ENCODE measurements around the gene ADORA1. TPM values are rescaled to one million over a fixed set of nuclear protein-coding genes. Genes with fewer than 3 reads are reported as not detected.

ADORA1 gene
- total RNA-seq, 1 donor from 2014 or later = 3.8 TPM

- Mint-ChIP-seq H3K27me3 (ENCODE audit: low read depth) (no peaks in the 10 kb centered on the region), H3K4me3 (no peak overlapping the region), H3K36me3 (no peaks in the 10 kb centered on the region), H3K4me1 (peaks cover 24% of the 10 kb centered on the region), H3K9me3 (no peaks in the 10 kb centered on the region), H3K27ac (no peak overlapping the region)
- DNase-seq (ENCODE audit: low spot score in 2 of 2, unreplicated experiment in 2 of 2) = no peak
- TF ChIP-seq CTCF (IDR thresholded peaks at IDR 0.05; ENCODE audit: unreplicated experiment) = no peak
Observed at GRCh38 chr1:203190949-203191348, 63.4 kb downstream of the ADORA1 start.

DNA sequence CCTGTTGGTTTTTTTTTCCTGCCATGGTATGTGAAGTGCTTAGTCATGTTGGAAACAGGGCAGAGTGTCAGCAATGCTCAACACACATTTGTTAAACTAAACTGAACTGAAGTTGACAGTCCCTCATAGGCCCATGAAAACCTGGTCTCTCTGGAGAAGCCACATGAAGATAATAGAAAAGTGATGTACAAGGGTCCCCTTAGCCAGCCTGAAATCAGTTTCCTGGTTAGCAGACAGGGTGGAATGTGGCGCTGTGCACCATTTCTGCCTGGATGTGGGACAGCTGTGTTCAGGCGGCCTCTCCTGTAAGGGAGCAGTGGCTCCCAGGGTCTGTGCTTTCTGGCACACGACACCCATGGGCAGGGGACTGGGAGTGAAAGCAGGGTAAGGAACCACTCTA is 68.8 kb downstream of the ADORA1 start:
- no peak for DNase-seq (ENCODE audit: low spot score in 2 of 2, unreplicated experiment in 2 of 2)
- Mint-ChIP-seq H3K27me3 (ENCODE audit: low read depth) (peaks cover 6% of the 10 kb centered on the region), H3K4me1 (no peaks in the 10 kb centered on the region), H3K36me3 (no peaks in the 10 kb centered on the region), H3K4me3 (no peak overlapping the region), H3K9me3 (peaks cover 3% of the 10 kb centered on the region), H3K27ac (no peak overlapping the region)
- TF ChIP-seq CTCF (IDR thresholded peaks at IDR 0.05; ENCODE audit: unreplicated experiment) = no peak

GRCh38 chr1:203197625-203198024 is 70.1 kb downstream of the ADORA1 start:
- no peak for DNase-seq (ENCODE audit: low spot score in 2 of 2, unreplicated experiment in 2 of 2)
- H3K4me3 Mint-ChIP-seq = no peak overlapping the region

GRCh38 chr1:203199002-203199401 is 71.5 kb downstream of the ADORA1 start:
- H3K9me3 Mint-ChIP-seq = peaks cover 3% of the 10 kb centered on the region

More at GRCh38 chr1:203197625-203198024, 70.1 kb downstream of the ADORA1 start:
- H3K4me1 Mint-ChIP-seq = no peaks in the 10 kb centered on the region
- no peaks in the 10 kb centered on the region for H3K36me3 Mint-ChIP-seq
- no peak for TF ChIP-seq CTCF (IDR thresholded peaks at IDR 0.05; ENCODE audit: unreplicated experiment)
- H3K27ac Mint-ChIP-seq = no peak overlapping the region
- peaks cover 11% of the 10 kb centered on the region for H3K27me3 Mint-ChIP-seq (ENCODE audit: low read depth)
- H3K9me3 Mint-ChIP-seq = peaks cover 3% of the 10 kb centered on the region

GRCh38 chr1:203199481-203199815 is 71.9 kb downstream of the ADORA1 start:
- no peak for DNase-seq (ENCODE audit: low spot score in 2 of 2, unreplicated experiment in 2 of 2)
- peaks cover 3% of the 10 kb centered on the region for H3K9me3 Mint-ChIP-seq
- peaks cover 2% of the 10 kb centered on the region for H3K4me1 Mint-ChIP-seq
- H3K36me3 Mint-ChIP-seq = no peaks in the 10 kb centered on the region
- H3K27ac Mint-ChIP-seq = no peak overlapping the region
- no peak for TF ChIP-seq CTCF (IDR thresholded peaks at IDR 0.05; ENCODE audit: unreplicated experiment)
- H3K4me3 Mint-ChIP-seq = no peak overlapping the region
- H3K27me3 Mint-ChIP-seq (ENCODE audit: low read depth) = peaks cover 14% of the 10 kb centered on the region

More at GRCh38 chr1:203199002-203199401, 71.5 kb downstream of the ADORA1 start:
- Mint-ChIP-seq H3K27ac (no peak overlapping the region), H3K4me3 (no peak overlapping the region), H3K27me3 (ENCODE audit: low read depth) (peaks cover 14% of the 10 kb centered on the region), H3K36me3 (no peaks in the 10 kb centered on the region), H3K4me1 (peaks cover 2% of the 10 kb centered on the region)
- DNase-seq (ENCODE audit: low spot score in 2 of 2, unreplicated experiment in 2 of 2) = no peak
- no peak for TF ChIP-seq CTCF (IDR thresholded peaks at IDR 0.05; ENCODE audit: unreplicated experiment)

All from mesothelial cell of epicardium (in vitro differentiated cells).